ENCODE data around the gene MYO15B.

Gene MYO15B

DNA sequence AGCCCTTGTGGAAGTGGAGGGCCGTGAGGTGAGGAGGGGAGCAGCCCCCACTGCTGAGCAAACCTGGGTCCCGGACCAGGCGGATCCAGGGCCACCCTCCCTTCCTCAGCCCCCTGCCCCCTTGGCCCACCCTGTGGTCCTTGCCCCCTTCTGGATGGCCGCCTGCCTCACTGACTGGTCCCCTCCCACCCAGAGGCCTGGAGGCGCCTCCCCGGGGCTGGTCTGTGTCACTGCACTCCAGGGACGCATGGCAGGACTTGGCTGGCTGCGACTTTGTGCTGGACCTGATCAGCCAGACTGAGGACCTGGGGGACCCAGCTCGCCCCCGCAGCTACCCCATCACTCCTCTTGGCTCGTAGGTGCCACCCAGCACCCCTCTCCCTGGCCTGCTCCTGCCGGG, 26.4 kb downstream of the MYO15B start:
- H3K27ac ChIP-seq (ENCODE audit: low read length) = no peak overlapping the region
- H3K4me3 ChIP-seq (ENCODE audit: low read length) = no peak overlapping the region
- H3K4me1 ChIP-seq (ENCODE audit: control insufficient read depth, low read depth, low read length) = no peaks in the 10 kb centered on the region
- H3K9me3 ChIP-seq (ENCODE audit: control insufficient read depth, low read depth, low read length) = no peaks in the 10 kb centered on the region
- no peaks in the 10 kb centered on the region for H3K36me3 ChIP-seq (ENCODE audit: control insufficient read depth, low read depth, low read length)
- H3K9ac ChIP-seq (ENCODE audit: low read length) = no peak overlapping the region
- H3K27me3 ChIP-seq (ENCODE audit: control insufficient read depth, insufficient read depth, low read length) = no peaks in the 10 kb centered on the region

DNA sequence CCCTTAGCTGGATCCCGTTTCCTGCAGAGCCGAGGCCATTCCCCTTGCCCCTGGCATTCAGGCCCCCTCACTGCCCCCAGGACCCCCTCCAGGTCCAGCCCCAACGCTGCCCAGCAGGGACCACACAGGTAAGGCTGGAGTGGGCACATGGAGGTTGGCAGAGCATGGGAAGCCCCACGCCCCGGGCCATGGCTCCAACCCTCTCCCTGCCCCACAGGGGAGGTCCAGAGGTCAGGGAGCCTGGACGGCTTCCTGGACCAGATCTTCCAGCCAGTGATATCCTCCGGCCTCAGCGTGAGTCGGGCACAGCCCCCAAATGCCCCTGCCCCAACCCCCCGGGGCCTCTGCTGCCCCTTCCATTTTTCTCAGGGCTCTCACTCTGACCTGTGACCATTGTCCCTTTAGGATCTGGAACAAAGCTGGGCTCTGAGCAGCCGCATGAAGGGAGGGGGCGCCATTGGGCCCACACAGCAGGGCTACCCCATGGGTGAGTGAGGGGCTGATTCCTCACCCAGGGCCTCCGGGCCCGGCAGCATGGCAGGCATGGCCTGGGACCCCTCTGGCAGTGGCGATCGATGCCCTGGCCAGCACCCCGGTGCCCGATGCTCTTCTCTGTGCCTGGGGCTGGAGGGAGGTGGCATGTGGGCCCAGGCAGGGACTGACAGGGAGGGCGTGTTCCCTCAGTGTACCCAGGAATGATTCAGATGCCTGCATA, 27.1 kb downstream of the MYO15B start:
- Histone ChIP-seq H3K27ac (ENCODE audit: low read length) (no peak overlapping the region), H3K9ac (ENCODE audit: low read length) (no peak overlapping the region), H3K4me1 (ENCODE audit: control insufficient read depth, low read depth, low read length) (no peaks in the 10 kb centered on the region), H3K9me3 (ENCODE audit: control insufficient read depth, low read depth, low read length) (no peaks in the 10 kb centered on the region), H3K27me3 (ENCODE audit: control insufficient read depth, insufficient read depth, low read length) (no peaks in the 10 kb centered on the region), H3K4me3 (ENCODE audit: low read length) (no peak overlapping the region), H3K36me3 (ENCODE audit: control insufficient read depth, low read depth, low read length) (no peaks in the 10 kb centered on the region)

- Histone ChIP-seq H3K36me3 (ENCODE audit: control insufficient read depth, low read depth, low read length) (no peaks in the 10 kb centered on the region), H3K9me3 (ENCODE audit: control insufficient read depth, low read depth, low read length) (no peaks in the 10 kb centered on the region), H3K9ac (ENCODE audit: low read length) (no peak overlapping the region), H3K27me3 (ENCODE audit: control insufficient read depth, insufficient read depth, low read length) (no peaks in the 10 kb centered on the region), H3K4me1 (ENCODE audit: control insufficient read depth, low read depth, low read length) (no peaks in the 10 kb centered on the region), H3K4me3 (ENCODE audit: low read length) (no peak overlapping the region), H3K27ac (ENCODE audit: low read length) (no peak overlapping the region)
Measured at GRCh38 chr17:75615301-75615700, 27.7 kb downstream of the MYO15B start.

- Histone ChIP-seq H3K27ac (ENCODE audit: low read length) (no peak overlapping the region), H3K9ac (ENCODE audit: low read length) (no peak overlapping the region), H3K27me3 (ENCODE audit: control insufficient read depth, insufficient read depth, low read length) (no peaks in the 10 kb centered on the region), H3K36me3 (ENCODE audit: control insufficient read depth, low read depth, low read length) (no peaks in the 10 kb centered on the region), H3K9me3 (ENCODE audit: control insufficient read depth, low read depth, low read length) (no peaks in the 10 kb centered on the region), H3K4me3 (ENCODE audit: low read length) (no peak overlapping the region), H3K4me1 (ENCODE audit: control insufficient read depth, low read depth, low read length) (no peaks in the 10 kb centered on the region)
Measured at GRCh38 chr17:75616521-75617122, 29.0 kb downstream of the MYO15B start.

DNA sequence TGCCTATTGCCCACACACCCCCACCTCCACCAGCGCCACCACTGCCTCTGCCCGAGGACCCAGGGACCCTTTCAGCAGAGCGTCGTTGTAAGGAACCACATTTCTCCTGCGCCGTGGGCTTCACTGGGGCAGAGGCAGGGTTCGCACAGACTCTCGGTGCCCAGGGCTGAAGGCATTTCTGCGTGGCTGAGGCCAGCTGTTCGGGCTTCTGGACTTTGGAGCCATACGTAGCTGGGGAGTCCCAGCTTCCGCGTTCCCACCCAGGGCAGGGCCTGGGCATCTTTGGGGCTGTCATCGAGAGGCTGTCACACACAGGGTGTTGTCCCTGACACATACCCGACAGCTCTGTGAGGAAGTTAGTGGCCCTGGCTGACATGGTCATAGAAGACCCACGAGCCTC, 29.6 kb downstream of the MYO15B start:
- Histone ChIP-seq H3K27me3 (ENCODE audit: control insufficient read depth, insufficient read depth, low read length) (no peaks in the 10 kb centered on the region), H3K4me1 (ENCODE audit: control insufficient read depth, low read depth, low read length) (no peaks in the 10 kb centered on the region), H3K36me3 (ENCODE audit: control insufficient read depth, low read depth, low read length) (no peaks in the 10 kb centered on the region), H3K9me3 (ENCODE audit: control insufficient read depth, low read depth, low read length) (no peaks in the 10 kb centered on the region), H3K9ac (ENCODE audit: low read length) (no peak overlapping the region), H3K27ac (ENCODE audit: low read length) (no peak overlapping the region), H3K4me3 (ENCODE audit: low read length) (no peak overlapping the region)

DNA sequence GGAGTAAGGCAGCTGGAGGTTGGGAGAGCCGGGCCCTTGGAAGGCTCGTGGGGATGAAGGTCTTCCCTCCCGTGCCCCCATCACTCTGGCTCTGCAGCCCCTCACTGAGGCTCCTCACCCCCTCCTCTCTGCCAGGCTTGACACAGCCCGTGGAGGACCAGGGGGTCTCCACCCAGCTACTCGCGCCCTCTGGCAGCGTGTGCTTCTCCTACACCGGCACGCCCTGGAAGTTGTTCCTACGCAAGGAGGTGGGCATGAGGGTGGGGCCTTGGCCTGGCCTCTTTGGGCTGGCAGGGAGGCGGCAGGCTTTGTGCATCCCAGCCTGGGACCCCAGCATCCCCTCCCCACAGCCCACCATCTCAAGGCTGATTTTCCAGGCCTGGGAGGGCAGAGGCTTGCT, 30.1 kb downstream of the MYO15B start:
- no peak overlapping the region for H3K9ac ChIP-seq (ENCODE audit: low read length)
- no peaks in the 10 kb centered on the region for H3K4me1 ChIP-seq (ENCODE audit: control insufficient read depth, low read depth, low read length)
- H3K27me3 ChIP-seq (ENCODE audit: control insufficient read depth, insufficient read depth, low read length) = no peaks in the 10 kb centered on the region
- no peaks in the 10 kb centered on the region for H3K9me3 ChIP-seq (ENCODE audit: control insufficient read depth, low read depth, low read length)
- no peak overlapping the region for H3K27ac ChIP-seq (ENCODE audit: low read length)
- H3K4me3 ChIP-seq (ENCODE audit: low read length) = no peak overlapping the region
- H3K36me3 ChIP-seq (ENCODE audit: control insufficient read depth, low read depth, low read length) = no peaks in the 10 kb centered on the region

- no peaks in the 10 kb centered on the region for H3K36me3 ChIP-seq (ENCODE audit: control insufficient read depth, low read depth, low read length)
- no peaks in the 10 kb centered on the region for H3K4me1 ChIP-seq (ENCODE audit: control insufficient read depth, low read depth, low read length)
Measured at GRCh38 chr17:75619506-75620431, 32.2 kb downstream of the MYO15B start.

DNA sequence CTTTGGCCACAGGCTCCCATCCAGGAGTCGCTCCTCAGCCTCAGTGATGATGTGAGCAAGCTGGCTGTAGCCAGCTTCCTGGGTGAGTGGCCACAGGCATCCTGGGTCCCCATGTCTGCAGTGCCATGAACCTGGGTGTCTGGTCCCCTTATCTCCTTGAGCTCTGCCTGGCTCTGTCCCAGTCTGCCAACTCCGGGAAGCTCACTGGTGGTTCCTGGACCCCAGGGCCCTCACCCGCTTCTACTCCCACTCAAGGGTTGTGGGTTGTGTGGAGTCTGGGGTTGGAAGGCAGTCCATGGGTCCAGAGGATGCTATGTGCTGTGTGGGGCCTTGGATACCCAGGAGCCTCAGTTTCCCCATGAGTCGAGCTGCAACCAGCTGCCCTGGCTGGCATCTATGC, 33.9 kb downstream of the MYO15B start:
- no peaks in the 10 kb centered on the region for H3K9me3 ChIP-seq (ENCODE audit: control insufficient read depth, low read depth, low read length)
- H3K4me3 ChIP-seq (ENCODE audit: low read length) = no peak overlapping the region
- no peak overlapping the region for H3K9ac ChIP-seq (ENCODE audit: low read length)
- no peaks in the 10 kb centered on the region for H3K36me3 ChIP-seq (ENCODE audit: control insufficient read depth, low read depth, low read length)
- H3K27me3 ChIP-seq (ENCODE audit: control insufficient read depth, insufficient read depth, low read length) = no peaks in the 10 kb centered on the region
- H3K27ac ChIP-seq (ENCODE audit: low read length) = no peak overlapping the region
- H3K4me1 ChIP-seq (ENCODE audit: control insufficient read depth, low read depth, low read length) = no peaks in the 10 kb centered on the region

More at GRCh38 chr17:75619506-75620431, 32.2 kb downstream of the MYO15B start:
- H3K4me3 ChIP-seq (ENCODE audit: low read length) = no peak overlapping the region
- no peaks in the 10 kb centered on the region for H3K27me3 ChIP-seq (ENCODE audit: control insufficient read depth, insufficient read depth, low read length)
- H3K9ac ChIP-seq (ENCODE audit: low read length) = no peak overlapping the region
- H3K27ac ChIP-seq (ENCODE audit: low read length) = no peak overlapping the region
- H3K9me3 ChIP-seq (ENCODE audit: control insufficient read depth, low read depth, low read length) = no peaks in the 10 kb centered on the region

DNA sequence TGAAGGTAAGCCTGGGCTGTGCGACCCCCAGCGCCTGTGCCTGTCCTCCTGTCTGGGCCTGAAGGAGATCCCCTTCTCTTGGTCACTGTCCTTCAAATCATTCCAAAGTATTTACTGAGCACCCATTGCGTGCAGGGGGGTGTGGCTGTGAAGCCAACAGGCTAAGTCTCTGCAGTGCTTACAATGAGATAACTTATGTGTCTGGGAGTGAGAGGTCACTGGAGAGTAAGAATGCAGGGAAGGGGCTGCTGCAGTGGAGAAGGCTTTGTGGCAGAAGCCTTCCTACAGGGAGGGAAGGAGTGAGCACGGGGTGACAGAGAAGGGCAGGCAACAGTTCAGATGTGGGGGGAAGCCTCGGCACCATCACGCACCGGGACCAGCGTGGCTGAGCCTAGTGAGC, 34.5 kb downstream of the MYO15B start:
- no peak overlapping the region for H3K9ac ChIP-seq (ENCODE audit: low read length)
- H3K4me3 ChIP-seq (ENCODE audit: low read length) = no peak overlapping the region
- no peaks in the 10 kb centered on the region for H3K27me3 ChIP-seq (ENCODE audit: control insufficient read depth, insufficient read depth, low read length)
- no peaks in the 10 kb centered on the region for H3K36me3 ChIP-seq (ENCODE audit: control insufficient read depth, low read depth, low read length)
- H3K9me3 ChIP-seq (ENCODE audit: control insufficient read depth, low read depth, low read length) = no peaks in the 10 kb centered on the region
- no peaks in the 10 kb centered on the region for H3K4me1 ChIP-seq (ENCODE audit: control insufficient read depth, low read depth, low read length)
- H3K27ac ChIP-seq (ENCODE audit: low read length) = no peak overlapping the region

DNA sequence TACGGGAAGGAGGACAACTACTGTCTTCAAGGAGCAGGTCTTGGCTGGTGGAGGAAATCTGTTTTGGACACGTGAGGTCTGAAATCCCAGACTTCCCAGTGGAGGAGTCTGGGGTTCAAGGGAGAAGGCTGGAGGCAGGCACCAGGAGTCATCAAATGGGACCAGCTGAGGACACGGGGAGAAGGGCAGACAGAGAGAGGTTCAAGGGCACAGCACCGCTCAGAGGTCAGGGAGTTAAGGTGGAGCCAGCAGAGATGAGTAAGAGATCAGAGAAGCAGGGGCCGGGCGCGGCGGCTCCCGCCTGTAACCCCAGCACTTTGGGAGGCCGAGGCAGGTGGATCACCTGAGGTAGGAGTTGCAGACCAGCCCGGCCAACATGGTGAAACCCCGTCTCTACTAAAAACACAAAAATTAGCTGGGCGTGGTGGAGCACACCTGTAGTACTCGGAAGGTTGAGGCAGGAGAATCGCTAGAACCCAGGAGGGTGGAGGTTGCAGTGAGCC, 35.2 kb downstream of the MYO15B start:
- Histone ChIP-seq H3K4me1 (ENCODE audit: control insufficient read depth, low read depth, low read length) (no peaks in the 10 kb centered on the region), H3K36me3 (ENCODE audit: control insufficient read depth, low read depth, low read length) (no peaks in the 10 kb centered on the region), H3K27me3 (ENCODE audit: control insufficient read depth, insufficient read depth, low read length) (no peaks in the 10 kb centered on the region), H3K4me3 (ENCODE audit: low read length) (no peak overlapping the region), H3K27ac (ENCODE audit: low read length) (no peak overlapping the region), H3K9ac (ENCODE audit: low read length) (no peak overlapping the region), H3K9me3 (ENCODE audit: control insufficient read depth, low read depth, low read length) (no peaks in the 10 kb centered on the region)

DNA sequence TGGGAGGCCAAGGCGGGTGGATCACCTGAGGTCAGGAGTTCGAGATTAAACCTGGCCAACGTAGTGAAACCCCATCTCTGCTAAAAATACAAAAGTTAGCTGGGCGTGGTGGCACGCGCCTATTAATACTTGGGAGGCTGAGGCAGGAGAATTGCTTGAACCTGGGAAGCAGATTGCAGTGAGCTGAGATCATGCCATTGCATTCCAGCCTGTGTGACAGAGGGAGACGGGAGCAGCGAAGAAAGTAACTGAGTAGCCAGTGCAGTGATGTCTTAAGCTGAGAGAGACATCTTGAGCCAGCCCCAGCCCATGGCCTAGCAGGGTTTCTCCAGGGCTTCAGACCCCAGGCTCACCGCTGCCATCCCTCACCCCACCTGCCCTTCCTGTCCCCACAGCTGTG, 35.8 kb downstream of the MYO15B start:
- Histone ChIP-seq H3K4me1 (ENCODE audit: control insufficient read depth, low read depth, low read length) (no peaks in the 10 kb centered on the region), H3K36me3 (ENCODE audit: control insufficient read depth, low read depth, low read length) (no peaks in the 10 kb centered on the region)

More for the DNA sequence above, 35.8 kb downstream of the MYO15B start:
- no peaks in the 10 kb centered on the region for H3K9me3 ChIP-seq (ENCODE audit: control insufficient read depth, low read depth, low read length)
- H3K27me3 ChIP-seq (ENCODE audit: control insufficient read depth, insufficient read depth, low read length) = no peaks in the 10 kb centered on the region
- H3K9ac ChIP-seq (ENCODE audit: low read length) = no peak overlapping the region
- H3K4me3 ChIP-seq (ENCODE audit: low read length) = no peak overlapping the region
- H3K27ac ChIP-seq (ENCODE audit: low read length) = no peak overlapping the region
